WTC11 (cell line): ENCODE results near the gene EDC4.

Experiments used
- ELF4 ChIP-seq: sonication (generic); formaldehyde crosslinking; IDR thresholded peaks from 2 replicates; pipeline ENCODE4 v1.8.1; 2022; ENCODE audit warnings: low read depth, mild to moderate bottlenecking, moderate library complexity, missing genetic modification reagents
- FOXK1 ChIP-seq: sonication (generic); formaldehyde crosslinking; IDR thresholded peaks from 2 replicates; pipeline ENCODE4 v1.8.0; 2022; ENCODE audit warnings: mild to moderate bottlenecking, moderate library complexity, missing genetic modification reagents
- IRF2 ChIP-seq: sonication (generic); formaldehyde crosslinking; IDR thresholded peaks from 2 replicates; pipeline ENCODE4 v1.8.0; 2022; ENCODE audit warnings: low read depth, missing genetic modification reagents, borderline replicate concordance
- JUN ChIP-seq: sonication (generic); formaldehyde crosslinking; IDR thresholded peaks from 2 replicates; pipeline ENCODE4 v1.8.0; 2023; ENCODE audit warnings: mild to moderate bottlenecking, missing genetic modification reagents
- NR1H2 ChIP-seq: sonication (generic); formaldehyde crosslinking; IDR thresholded peaks from 2 replicates; pipeline ENCODE4 v1.9.0; 2021; ENCODE audit warnings: mild to moderate bottlenecking, moderate library complexity, missing genetic modification reagents
- NR2C2 ChIP-seq: sonication (generic); formaldehyde crosslinking; IDR thresholded peaks from 2 replicates; pipeline ENCODE4 v1.8.0; 2022; ENCODE audit warnings: mild to moderate bottlenecking, missing genetic modification reagents
- NR3C1 ChIP-seq: sonication (generic); formaldehyde crosslinking; conservative IDR thresholded peaks from 2 replicates; pipeline ENCODE4 v1.8.1; 2023; ENCODE audit warnings: low read depth, mild to moderate bottlenecking, missing genetic modification reagents
- STAT6 ChIP-seq: sonication (generic); formaldehyde crosslinking; conservative IDR thresholded peaks from 2 replicates; pipeline ENCODE4 v1.8.1; 2023; ENCODE audit warnings: mild to moderate bottlenecking, low read depth, missing genetic modification reagents, moderate library complexity
- ZNF671 ChIP-seq: fragments of 250-450 bp; sonication (Bioruptor Pico); IDR thresholded peaks from 2 replicates; pipeline ENCODE4 v1.8.0; 2021; ENCODE audit warnings: mild to moderate bottlenecking
- TF ChIP-seq, protein P1 (sequence below): fragments of 200-600 bp; IDR thresholded peaks from 2 replicates; pipeline ENCODE4 v1.8.0; 2022; ENCODE audit warnings: antibody characterized with exemption
- TF ChIP-seq, protein P2 (sequence below): sonication (generic); formaldehyde crosslinking; IDR thresholded peaks from 2 replicates; pipeline ENCODE4 v1.8.0; 2022; ENCODE audit warnings: mild to moderate bottlenecking, missing genetic modification reagents
- TF ChIP-seq, protein P3 (sequence below): sonication (generic); formaldehyde crosslinking; IDR thresholded peaks from 2 replicates; pipeline ENCODE4 v1.8.1; 2022; ENCODE audit warnings: missing genetic modification reagents, borderline replicate concordance
- TF ChIP-seq, protein P4 (sequence below): sonication (generic); formaldehyde crosslinking; IDR thresholded peaks from 2 replicates; pipeline ENCODE4 v1.8.1; 2023; ENCODE audit warnings: mild to moderate bottlenecking, moderate library complexity, missing genetic modification reagents

DNA sequence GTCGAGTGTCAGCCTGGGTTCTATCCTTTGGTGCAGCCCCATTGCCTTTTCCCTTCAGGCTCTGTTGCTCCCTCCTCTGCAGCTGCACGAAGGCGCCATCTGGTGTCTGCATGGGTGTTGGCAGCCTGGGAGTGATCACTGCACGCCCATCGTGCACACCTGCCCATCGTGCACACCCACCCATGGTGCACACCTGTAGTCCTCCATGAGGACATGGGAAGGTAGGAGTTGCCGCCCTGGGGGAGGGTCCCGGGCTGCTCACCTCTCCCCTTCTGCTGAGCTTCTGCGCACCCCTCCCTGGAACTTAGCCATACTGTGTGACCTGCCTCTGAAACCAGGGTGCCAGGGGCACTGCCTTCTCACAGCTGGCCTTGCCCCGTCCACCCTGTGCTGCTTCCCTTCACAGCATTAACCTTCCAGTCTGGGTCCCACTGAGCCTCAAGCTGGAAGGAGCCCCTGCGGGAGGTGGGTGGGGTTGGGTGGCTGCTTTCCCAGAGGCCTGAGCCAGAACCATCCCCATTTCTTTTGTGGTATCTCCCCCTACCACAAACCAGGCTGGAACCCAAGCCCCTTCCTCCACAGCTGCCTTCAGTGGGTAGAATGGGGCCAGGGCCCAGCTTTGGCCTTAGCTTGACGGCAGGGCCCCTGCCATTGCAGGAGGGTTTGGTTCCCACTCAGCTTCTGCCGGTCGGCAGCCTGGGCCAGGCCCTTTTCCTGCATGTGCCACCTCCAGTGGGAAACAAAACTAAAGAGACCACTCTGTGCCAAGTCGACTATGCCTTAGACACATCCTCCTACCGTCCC is 55.9 kb downstream of the EDC4 start:
- TF ChIP-seq FOXK1 (CRISPR knock-in tag) (no peak), STAT6 (CRISPR knock-in tag) (no peak), ELF4 (CRISPR knock-in tag) (no peak), NR3C1 (CRISPR knock-in tag) (no peak), ZNF671 (CRISPR knock-in tag) (no peak), NR2C2 (CRISPR knock-in tag) (0 out of 2 replicates have a peak, but pooled peaks have one; percentile 39), IRF2 (CRISPR knock-in tag) (no peak), JUN (CRISPR knock-in tag) (no peak), NR1H2 (CRISPR knock-in tag) (no peak)
- TF ChIP-seq, protein P1, sequence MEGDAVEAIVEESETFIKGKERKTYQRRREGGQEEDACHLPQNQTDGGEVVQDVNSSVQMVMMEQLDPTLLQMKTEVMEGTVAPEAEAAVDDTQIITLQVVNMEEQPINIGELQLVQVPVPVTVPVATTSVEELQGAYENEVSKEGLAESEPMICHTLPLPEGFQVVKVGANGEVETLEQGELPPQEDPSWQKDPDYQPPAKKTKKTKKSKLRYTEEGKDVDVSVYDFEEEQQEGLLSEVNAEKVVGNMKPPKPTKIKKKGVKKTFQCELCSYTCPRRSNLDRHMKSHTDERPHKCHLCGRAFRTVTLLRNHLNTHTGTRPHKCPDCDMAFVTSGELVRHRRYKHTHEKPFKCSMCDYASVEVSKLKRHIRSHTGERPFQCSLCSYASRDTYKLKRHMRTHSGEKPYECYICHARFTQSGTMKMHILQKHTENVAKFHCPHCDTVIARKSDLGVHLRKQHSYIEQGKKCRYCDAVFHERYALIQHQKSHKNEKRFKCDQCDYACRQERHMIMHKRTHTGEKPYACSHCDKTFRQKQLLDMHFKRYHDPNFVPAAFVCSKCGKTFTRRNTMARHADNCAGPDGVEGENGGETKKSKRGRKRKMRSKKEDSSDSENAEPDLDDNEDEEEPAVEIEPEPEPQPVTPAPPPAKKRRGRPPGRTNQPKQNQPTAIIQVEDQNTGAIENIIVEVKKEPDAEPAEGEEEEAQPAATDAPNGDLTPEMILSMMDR = peak; percentile 67
- TF ChIP-seq, protein P2, sequence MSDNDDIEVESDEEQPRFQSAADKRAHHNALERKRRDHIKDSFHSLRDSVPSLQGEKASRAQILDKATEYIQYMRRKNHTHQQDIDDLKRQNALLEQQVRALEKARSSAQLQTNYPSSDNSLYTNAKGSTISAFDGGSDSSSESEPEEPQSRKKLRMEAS (CRISPR knock-in tag) = no peak
- TF ChIP-seq, protein P3, sequence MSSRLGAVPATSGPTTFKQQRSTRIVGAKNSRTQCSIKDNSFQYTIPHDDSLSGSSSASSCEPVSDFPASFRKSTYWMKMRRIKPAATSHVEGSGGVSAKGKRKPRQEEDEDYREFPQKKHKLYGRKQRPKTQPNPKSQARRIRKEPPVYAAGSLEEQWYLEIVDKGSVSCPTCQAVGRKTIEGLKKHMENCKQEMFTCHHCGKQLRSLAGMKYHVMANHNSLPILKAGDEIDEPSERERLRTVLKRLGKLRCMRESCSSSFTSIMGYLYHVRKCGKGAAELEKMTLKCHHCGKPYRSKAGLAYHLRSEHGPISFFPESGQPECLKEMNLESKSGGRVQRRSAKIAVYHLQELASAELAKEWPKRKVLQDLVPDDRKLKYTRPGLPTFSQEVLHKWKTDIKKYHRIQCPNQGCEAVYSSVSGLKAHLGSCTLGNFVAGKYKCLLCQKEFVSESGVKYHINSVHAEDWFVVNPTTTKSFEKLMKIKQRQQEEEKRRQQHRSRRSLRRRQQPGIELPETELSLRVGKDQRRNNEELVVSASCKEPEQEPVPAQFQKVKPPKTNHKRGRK = no peak
- TF ChIP-seq, protein P4, sequence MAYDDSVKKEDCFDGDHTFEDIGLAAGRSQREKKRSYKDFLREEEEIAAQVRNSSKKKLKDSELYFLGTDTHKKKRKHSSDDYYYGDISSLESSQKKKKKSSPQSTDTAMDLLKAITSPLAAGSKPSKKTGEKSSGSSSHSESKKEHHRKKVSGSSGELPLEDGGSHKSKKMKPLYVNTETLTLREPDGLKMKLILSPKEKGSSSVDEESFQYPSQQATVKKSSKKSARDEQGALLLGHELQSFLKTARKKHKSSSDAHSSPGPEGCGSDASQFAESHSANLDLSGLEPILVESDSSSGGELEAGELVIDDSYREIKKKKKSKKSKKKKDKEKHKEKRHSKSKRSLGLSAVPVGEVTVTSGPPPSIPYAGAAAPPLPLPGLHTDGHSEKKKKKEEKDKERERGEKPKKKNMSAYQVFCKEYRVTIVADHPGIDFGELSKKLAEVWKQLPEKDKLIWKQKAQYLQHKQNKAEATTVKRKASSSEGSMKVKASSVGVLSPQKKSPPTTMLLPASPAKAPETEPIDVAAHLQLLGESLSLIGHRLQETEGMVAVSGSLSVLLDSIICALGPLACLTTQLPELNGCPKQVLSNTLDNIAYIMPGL (CRISPR knock-in tag) = no peak
